ENCODE results near the gene CCDC146.
"Not testable (repeated sequence)": the region's sequence is repeated elsewhere in the genome, so short reads cannot be mapped to it uniquely, and the experiment has no call there.

The CCDC146 gene, protein sequence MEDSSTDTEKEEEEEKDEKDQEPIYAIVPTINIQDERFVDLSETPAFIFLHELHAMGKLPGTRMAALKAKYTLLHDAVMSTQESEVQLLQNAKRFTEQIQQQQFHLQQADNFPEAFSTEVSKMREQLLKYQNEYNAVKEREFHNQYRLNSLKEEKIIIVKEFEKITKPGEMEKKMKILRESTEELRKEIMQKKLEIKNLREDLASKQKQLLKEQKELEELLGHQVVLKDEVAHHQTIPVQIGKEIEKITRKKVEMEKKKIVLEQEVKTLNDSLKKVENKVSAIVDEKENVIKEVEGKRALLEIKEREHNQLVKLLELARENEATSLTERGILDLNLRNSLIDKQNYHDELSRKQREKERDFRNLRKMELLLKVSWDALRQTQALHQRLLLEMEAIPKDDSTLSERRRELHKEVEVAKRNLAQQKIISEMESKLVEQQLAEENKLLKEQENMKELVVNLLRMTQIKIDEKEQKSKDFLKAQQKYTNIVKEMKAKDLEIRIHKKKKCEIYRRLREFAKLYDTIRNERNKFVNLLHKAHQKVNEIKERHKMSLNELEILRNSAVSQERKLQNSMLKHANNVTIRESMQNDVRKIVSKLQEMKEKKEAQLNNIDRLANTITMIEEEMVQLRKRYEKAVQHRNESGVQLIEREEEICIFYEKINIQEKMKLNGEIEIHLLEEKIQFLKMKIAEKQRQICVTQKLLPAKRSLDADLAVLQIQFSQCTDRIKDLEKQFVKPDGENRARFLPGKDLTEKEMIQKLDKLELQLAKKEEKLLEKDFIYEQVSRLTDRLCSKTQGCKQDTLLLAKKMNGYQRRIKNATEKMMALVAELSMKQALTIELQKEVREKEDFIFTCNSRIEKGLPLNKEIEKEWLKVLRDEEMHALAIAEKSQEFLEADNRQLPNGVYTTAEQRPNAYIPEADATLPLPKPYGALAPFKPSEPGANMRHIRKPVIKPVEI

DNA sequence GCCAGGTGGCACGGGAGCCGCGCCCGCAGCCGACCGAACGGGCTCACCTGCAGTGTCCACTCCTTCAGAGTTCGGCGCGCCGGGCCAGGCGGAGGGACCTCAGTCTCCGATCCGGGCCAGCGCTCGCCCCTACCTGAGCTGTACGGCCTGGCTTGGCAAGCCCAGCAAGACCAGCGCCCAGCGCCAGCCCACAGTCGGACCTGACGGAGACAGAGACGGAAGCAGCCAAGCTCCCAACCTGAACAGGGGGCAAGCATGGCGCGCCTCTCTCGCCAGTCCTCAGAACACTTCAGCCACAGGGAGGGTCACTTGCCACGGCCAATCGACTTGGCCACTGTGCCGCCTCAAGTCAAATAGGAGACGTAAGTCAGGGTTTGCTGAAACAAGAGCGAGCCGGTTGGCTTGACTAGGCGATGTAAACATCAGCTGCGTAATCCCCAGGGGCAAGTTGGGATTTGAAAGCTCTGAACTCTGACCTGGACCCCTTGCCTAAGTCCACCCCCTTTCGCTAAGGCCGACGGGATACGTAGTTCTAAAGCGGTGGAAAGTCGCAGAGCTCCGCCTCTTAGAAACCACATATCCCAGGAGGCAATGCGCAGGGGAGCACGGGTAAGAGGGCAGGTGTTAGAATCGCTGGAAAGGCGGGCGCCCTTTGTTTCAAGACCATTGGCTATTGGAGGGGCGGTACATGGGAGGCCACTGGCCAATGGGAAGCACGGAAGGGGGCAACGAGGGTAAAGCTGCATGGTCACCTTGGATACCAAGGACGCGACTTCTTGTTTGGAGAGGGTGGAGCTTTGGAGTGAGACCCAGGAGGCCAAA is at the start of gene CCDC146:
CCDC146 (plus strand) TSS at position 756 of the 822 bp plus-strand sequence. CDS start 45,054 bp downstream, outside the sequence.
- H3K27me3 ChIP-seq (ENCODE audit: insufficient read depth, low read depth, severe bottlenecking); H3K9me3 ChIP-seq (ENCODE audit: severe bottlenecking); H3K36me3 ChIP-seq: not testable (repeated sequence)
- DNase-seq = peak; percentile 98
- H3K27ac ChIP-seq = peak within 1 kb of the TSS; percentile 65
- H3K4me3 ChIP-seq (ENCODE audit: low read depth, low read length) = peak within 1 kb of the TSS; percentile 66

DNA sequence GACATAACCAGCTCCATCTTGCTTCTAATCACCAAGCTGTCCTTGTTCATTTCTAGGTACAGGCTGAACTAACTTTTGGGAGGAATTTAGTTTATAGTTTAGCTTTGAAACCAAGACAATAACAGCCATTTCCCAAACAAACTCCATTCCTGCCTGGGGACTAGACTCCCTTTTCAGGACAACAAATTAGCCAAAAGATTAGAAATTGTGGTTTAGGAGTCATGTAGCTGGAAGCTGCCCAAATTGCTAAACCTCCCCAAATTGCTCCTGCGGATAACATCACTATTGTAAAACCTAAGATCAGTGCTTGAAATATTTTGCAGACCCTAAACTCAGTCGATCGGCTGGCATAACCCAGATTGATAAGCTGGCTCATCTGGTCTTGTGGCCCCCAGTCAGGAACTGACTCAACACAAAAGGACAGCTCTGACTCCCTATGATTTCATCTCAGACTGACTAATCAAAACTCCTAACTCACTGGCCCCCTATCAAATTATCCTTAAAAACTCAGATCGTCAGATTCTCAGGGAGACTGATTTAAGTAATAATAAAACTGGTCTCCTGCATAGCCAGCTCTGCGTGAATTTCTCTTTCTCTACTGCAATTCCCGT is 47.5 kb upstream of the CCDC146 start:
- not testable (repeated sequence) for H3K9me3 ChIP-seq (ENCODE audit: severe bottlenecking); H3K36me3 ChIP-seq; H3K27ac ChIP-seq; DNase-seq; H3K4me3 ChIP-seq (ENCODE audit: low read depth, low read length); H3K27me3 ChIP-seq (ENCODE audit: insufficient read depth, low read depth, severe bottlenecking)

DNA sequence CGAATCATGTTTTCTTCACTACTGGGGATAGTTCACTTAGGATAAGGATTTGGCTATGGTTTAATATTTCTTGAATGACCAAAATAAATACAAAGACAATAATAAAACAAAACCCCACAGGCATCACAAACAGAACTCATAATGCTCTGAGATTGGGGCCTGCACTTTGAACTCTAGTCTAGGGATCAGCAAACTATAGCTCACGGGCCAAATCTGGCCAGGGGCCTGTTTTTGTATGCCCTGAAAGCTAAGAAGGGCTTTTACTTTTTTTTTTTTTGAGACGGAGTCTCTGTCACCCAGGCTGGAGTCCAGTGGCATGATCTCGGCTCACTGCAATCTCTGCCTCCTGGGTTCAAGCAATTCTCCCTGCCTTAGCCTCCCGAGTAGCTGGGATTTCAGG is 45.4 kb upstream of the CCDC146 start:
- not testable (repeated sequence) for DNase-seq; H3K27ac ChIP-seq; H3K36me3 ChIP-seq; H3K27me3 ChIP-seq (ENCODE audit: insufficient read depth, low read depth, severe bottlenecking); H3K4me3 ChIP-seq (ENCODE audit: low read depth, low read length); H3K9me3 ChIP-seq (ENCODE audit: severe bottlenecking)

DNA sequence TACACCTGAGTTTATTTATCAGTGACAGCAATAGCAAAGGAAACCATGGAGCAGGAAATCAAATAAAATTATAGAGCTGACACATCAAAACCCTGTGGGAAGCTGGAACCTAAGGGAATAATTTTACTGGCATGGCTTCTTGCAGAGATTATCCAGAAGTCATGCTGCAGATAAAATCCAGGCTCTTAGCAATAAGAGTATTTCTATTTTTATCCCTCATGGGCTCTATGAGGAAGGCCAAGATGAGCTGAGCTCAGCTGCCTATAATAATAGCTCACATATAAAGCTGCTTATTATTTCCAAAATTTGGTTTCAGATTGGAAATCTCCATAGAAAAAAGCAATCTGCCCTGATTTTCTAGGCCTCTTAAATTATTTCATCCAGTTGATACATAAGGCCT is 43.3 kb upstream of the CCDC146 start:
- not testable (repeated sequence) for H3K27me3 ChIP-seq (ENCODE audit: insufficient read depth, low read depth, severe bottlenecking); DNase-seq; H3K36me3 ChIP-seq; H3K27ac ChIP-seq; H3K9me3 ChIP-seq (ENCODE audit: severe bottlenecking); H3K4me3 ChIP-seq (ENCODE audit: low read depth, low read length)

DNA sequence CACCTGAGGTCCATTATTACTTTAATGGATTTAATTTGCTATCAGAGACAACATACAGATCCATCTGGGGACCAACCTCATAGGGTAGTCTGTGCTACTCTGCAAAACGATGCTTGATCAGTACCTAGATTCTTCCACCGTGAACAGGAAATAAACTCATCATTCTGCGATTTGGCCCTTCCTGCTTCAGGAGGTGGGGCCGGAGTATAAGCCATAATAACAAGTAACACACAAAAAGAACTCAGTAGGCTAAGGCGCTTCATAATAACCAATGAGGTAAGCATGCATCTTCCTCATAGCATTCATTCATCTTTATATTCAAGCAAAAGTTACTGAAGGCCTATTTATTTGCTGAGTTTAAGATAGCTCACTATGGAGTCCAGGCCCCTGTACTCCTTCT is 42.8 kb upstream of the CCDC146 start:
- not testable (repeated sequence) for H3K27me3 ChIP-seq (ENCODE audit: insufficient read depth, low read depth, severe bottlenecking); H3K27ac ChIP-seq; H3K9me3 ChIP-seq (ENCODE audit: severe bottlenecking); H3K4me3 ChIP-seq (ENCODE audit: low read depth, low read length); DNase-seq; H3K36me3 ChIP-seq

DNA sequence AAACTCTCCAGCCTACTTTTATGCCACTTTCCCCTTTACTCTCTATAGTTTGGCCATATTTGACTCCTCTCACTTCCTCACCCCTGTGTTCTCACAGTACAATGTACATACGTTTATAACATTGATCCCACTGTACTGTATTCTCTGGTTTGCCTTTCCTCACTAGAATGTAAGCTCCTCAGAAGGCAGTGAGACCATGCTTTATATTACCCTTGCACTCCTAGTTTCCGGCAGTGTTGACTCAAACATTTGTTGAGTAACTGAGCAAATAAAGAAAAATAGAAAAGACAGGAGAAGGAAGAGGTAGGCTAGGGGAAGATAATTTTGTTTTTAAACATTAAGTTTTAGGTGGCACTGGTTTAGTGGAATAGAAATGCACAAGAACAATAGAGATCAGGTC is 42.2 kb upstream of the CCDC146 start:
- DNase-seq; H3K27ac ChIP-seq; H3K27me3 ChIP-seq (ENCODE audit: insufficient read depth, low read depth, severe bottlenecking); H3K9me3 ChIP-seq (ENCODE audit: severe bottlenecking); H3K36me3 ChIP-seq; H3K4me3 ChIP-seq (ENCODE audit: low read depth, low read length): not testable (repeated sequence)

DNA sequence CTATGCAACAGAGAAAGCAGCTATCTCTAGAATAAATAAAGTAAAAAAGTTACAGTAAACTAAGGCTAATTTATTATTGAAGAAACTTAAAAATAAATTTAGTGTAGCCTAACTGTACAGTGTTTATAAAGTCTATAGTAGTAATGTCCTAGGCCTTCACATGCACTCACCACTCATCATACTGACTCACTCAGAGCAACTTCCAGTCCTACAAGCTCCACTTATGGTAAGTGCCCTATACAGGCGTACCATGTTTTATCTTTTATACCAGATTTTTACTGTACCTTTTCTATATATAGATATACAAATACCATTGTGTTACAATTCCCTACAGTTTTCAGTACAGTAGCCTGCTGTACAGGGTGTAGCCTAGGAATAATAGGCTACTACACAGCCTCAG is 40.2 kb upstream of the CCDC146 start:
- DNase-seq; H3K4me3 ChIP-seq (ENCODE audit: low read depth, low read length); H3K9me3 ChIP-seq (ENCODE audit: severe bottlenecking); H3K27me3 ChIP-seq (ENCODE audit: insufficient read depth, low read depth, severe bottlenecking); H3K36me3 ChIP-seq; H3K27ac ChIP-seq: not testable (repeated sequence)

DNA sequence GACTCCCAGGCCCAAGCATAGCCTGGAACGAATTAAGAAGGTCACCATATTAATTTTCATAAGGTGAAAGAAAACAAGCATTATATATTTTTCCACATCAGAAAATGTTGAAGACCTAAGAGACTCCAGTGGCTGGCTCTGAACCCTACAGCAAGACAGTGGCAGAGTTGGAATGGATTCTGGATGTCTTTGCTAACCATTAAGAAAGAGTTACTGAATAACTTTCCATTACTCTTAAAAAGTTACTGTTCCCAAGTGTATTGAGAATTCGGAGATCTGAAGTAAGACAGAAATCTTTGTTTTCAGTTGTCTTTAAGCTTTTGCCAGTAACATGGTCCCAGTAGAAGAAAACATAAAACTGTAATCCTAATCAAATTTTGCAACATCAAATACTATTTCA is 30.1 kb upstream of the CCDC146 start:
- not testable (repeated sequence) for H3K27ac ChIP-seq; H3K27me3 ChIP-seq (ENCODE audit: insufficient read depth, low read depth, severe bottlenecking); H3K4me3 ChIP-seq (ENCODE audit: low read depth, low read length); H3K9me3 ChIP-seq (ENCODE audit: severe bottlenecking); H3K36me3 ChIP-seq; DNase-seq

DNA sequence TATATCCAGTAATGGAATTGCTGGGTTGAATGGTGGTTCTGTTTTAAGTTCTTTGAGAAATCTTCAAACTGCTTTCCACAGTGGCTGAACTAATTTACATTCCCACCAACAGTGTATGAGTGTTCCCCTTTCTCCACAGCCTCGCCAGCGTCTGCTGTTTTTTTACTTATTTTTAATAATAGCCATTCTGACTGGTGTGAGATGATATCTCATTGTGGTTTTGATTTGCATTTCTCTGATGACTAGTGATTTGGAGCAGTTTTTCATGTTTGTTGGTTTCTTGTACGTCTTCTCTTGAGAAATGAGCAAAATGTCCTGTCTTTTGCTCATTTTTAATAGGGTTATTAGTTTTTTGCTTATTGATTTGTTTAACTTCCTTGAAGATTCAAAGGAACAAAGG is 21.9 kb upstream of the CCDC146 start:
- H3K9me3 ChIP-seq (ENCODE audit: severe bottlenecking); DNase-seq; H3K36me3 ChIP-seq; H3K27me3 ChIP-seq (ENCODE audit: insufficient read depth, low read depth, severe bottlenecking); H3K4me3 ChIP-seq (ENCODE audit: low read depth, low read length); H3K27ac ChIP-seq: not testable (repeated sequence)

DNA sequence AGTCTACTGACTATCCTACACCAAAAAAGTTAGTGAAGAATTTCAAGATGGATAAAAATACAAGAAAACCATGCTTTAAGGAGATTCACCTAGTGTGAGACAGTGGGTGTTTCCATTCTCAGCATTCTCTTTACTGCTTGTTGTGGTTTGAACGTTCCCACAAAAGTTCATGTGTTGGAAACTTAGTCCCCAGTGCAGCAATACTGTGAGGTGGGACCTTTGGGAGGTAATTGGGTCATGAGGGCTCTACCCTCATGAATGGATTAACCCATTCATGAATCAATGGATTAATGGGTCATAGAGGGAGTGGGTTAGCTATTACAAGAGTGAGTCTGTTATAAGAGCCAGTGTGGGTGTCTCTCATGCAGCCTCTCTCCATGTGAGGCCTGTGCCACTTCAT is 21.2 kb upstream of the CCDC146 start:
- not testable (repeated sequence) for H3K27me3 ChIP-seq (ENCODE audit: insufficient read depth, low read depth, severe bottlenecking); H3K36me3 ChIP-seq; H3K4me3 ChIP-seq (ENCODE audit: low read depth, low read length); H3K9me3 ChIP-seq (ENCODE audit: severe bottlenecking); H3K27ac ChIP-seq; DNase-seq

DNA sequence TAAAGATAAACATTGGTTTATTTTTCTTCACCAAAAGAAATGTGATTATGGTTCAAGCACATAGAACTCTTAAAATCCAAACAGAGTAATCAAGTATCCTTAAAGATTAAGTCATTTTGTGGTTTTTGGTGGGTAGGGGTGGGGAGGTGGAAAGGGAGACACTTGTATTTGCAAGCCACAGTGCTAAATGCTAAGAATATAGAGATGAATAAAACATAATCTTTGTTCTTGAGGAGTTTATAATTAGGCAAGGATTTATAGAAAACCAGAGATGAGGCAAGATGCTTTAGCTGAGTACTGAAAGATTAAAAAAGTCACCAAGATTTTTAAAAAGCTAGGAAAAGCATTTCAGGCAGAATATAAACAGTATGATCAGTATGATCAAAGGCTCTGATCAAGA is 19.7 kb upstream of the CCDC146 start:
- H3K36me3 ChIP-seq; H3K27ac ChIP-seq; H3K27me3 ChIP-seq (ENCODE audit: insufficient read depth, low read depth, severe bottlenecking); H3K4me3 ChIP-seq (ENCODE audit: low read depth, low read length); DNase-seq; H3K9me3 ChIP-seq (ENCODE audit: severe bottlenecking): not testable (repeated sequence)

DNA sequence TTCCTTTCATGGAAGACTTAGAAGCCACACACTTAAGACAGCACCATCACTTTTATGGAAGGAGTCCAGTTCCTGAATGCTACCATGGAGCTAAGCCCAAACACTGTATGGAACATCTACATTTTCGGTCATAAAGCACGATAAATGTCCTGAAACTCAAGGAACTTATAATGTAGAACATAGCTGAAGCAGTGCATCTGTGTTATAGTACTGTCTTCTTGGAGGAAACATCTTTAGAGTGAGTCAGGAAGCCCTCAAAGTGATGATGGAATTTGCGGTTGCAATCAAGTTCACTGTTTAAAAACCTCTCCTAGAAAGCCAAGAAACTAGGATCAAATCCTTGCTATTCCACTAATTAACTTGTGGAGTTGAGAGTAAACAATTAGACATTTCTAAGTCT is 16.5 kb upstream of the CCDC146 start:
- H3K27me3 ChIP-seq (ENCODE audit: insufficient read depth, low read depth, severe bottlenecking); H3K27ac ChIP-seq; H3K4me3 ChIP-seq (ENCODE audit: low read depth, low read length); H3K9me3 ChIP-seq (ENCODE audit: severe bottlenecking); DNase-seq; H3K36me3 ChIP-seq: not testable (repeated sequence)

DNA sequence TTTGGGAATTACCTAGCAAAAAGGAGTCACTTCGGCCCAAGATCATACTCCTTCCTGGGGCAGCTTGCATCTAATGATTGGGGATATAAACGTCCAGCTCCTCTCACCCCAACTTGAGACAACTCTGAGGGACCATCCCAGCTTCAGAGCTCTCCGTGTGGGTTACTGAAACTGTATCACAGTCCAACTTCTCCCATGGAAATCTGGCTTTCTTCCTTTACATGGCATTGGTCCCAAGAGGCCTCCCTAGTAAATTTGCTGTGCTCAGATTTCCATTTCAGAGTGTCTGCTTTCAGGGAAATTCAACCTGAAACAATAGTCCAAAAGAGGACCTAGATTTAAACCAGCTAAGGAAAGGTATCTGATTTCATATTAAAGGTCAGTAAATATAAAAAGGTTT is 14.8 kb upstream of the CCDC146 start:
- not testable (repeated sequence) for H3K27ac ChIP-seq; H3K27me3 ChIP-seq (ENCODE audit: insufficient read depth, low read depth, severe bottlenecking); H3K4me3 ChIP-seq (ENCODE audit: low read depth, low read length); H3K9me3 ChIP-seq (ENCODE audit: severe bottlenecking); H3K36me3 ChIP-seq; DNase-seq

DNA sequence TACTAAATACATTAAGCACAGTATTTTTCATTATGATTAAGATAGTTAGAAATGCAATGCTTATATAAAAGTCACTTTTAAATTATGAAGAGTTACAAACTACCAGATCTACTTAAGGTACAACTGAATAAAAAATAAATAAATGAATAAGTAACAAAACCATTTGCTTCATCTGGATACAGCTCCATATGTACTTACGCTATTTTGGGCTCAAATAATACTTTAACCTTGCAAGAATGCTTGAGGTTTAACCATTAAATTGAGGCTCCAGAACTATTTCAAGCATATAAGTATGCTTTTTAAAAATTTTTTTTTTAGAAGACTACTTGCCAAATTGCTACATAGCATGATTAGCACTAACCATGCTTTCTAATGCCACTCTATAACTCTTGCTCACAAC is 14.1 kb upstream of the CCDC146 start:
- H3K36me3 ChIP-seq; H3K9me3 ChIP-seq (ENCODE audit: severe bottlenecking); H3K4me3 ChIP-seq (ENCODE audit: low read depth, low read length); DNase-seq; H3K27ac ChIP-seq; H3K27me3 ChIP-seq (ENCODE audit: insufficient read depth, low read depth, severe bottlenecking): not testable (repeated sequence)
